GM19193 (cell line): ENCODE results near the gene TMSB10.

ENCODE experiments used
- POLR2A ChIP-seq: IDR thresholded peaks from 4 replicates; pipeline ENCODE4 v1.6.1; 2011; ENCODE audit not compliant: insufficient read depth, insufficient read length; ENCODE audit errors: extremely low read depth

TMSB10 gene

GRCh38 chr2:84908948-84909713, 3.7 kb downstream of the TMSB10 start:
- TF ChIP-seq POLR2A = no peak

DNA sequence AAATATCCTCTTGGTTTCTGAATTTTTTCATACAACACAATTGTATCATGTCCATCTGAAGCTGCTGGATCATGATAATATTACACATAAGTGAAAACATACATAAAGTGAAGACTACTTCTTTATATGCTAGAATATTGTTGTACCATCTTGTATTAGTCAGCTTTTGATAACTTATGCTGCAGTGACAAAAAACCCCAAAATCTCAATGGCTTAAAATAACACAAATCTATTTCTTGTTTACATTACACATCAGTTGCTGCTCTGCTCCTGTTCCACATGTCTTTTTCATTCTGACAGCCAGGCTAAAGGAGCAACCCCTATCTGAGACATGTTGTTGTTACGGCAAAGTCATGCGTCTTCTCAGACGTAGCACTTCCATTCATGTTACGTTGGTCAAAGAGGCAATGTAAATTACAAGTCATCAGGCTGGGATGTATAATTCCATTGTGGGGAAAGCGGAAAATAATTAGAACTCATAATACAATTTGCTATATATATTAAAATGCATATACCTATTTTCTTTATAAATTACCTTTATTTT, 5.8 kb downstream of the TMSB10 start:
- no peak for TF ChIP-seq POLR2A

DNA sequence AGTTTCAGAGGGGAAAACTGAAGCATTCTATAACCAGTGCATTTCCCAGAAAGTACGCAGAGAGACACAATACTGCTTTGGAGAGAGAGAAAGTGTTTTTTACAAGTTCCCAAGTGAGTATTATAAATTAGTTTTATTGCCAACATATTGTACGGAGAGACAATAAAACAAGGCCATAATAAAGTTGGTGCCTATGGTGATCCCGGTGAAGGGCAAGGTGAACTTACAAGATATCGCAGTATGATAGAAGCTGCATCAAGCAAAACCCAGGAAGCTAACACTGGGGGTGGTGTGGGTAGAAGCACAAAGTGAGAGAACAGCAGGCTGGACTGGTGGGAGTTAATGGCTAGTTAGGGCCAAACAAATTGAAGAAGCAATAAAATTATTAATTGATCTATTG, 7.5 kb downstream of the TMSB10 start:
- no peak for TF ChIP-seq POLR2A

DNA sequence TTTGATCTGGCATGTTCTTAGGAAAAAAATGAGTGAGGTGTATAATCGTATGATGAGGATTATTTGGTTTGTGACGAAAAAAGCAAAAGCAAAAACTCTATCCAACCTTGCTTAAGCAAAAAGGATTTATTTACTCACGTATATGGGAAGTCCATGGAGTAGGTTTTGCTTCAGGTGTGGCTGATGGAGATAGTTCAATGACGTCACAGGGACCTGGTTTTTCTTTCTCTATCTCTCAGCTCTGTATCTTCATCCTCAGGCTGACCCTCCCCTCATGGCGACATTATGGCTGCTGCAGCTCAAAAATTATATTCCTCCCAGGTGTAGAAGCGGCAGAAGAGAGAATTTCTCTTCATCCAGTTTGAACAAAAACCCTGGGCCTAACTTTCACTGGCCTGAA, 8.9 kb downstream of the TMSB10 start:
- no peak for TF ChIP-seq POLR2A

DNA sequence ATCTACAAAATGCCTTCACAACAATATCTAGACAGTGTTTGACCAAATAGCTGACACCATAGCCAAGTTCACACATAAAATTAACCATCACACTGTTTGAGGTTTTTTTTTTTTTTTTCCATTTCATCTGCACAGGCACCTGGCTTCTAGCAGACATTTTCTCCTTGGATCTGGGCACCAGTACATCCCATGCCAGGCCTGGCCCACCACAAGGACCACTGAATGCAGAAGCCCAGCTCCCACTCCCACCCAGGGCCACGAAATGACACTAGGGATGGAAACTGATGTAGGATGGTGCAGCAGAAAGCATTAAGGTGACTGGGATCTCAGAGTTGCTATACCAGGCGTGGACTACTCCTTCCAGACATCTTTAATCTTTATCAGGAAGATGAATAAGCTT, 13.0 kb downstream of the TMSB10 start:
- TF ChIP-seq POLR2A = no peak

- TF ChIP-seq POLR2A = peak; percentile 38
These were observed 14.6 kb downstream of the TMSB10 start for GRCh38 chr2:84919885-84920580.

- no peak for TF ChIP-seq POLR2A
These were observed 17.6 kb downstream of the TMSB10 start for GRCh38 chr2:84923009-84923408.

DNA sequence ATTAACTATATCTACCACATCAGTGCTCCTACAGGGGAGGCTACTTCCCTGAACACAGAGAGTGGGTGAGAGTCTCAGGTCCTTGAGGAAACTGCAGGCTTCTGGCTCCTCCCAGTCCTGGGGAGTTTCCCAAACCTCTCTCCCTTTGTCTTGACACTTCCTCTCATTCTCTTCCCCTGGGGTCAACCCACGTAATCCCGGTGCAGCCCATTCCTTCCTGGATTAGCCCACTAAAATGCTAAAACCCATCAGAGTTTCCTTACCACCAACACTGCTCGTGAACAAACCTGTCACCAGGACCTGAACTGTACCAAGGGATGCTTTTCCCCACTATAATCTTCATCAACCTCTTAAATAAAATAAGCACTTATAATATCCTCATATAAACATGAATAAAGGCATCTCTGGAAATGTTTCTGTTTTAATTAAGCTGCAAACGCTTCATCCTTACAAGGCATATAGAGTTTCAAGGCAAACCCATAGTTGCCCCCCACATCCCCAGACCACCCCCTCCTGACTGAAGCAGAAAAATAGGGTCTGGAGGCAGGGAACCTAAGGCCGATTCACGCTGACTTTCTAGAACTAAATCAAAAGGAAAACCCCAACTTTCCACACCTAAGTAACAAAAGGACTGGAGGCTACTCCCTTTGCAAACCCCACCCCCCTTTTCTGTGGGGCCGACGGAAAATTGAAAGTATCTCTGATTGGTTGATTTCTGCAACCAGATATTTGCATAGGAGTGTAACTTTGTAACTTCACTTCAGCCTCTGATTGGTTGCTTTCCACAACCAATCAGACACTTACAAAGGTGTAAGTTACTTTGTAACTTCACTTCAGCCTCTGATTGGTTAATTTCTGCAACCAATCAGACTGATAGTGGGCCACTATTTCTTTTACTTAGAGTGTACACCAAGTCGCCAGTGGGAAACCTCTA, 19.0 kb downstream of the TMSB10 start:
- no peak for TF ChIP-seq POLR2A

DNA sequence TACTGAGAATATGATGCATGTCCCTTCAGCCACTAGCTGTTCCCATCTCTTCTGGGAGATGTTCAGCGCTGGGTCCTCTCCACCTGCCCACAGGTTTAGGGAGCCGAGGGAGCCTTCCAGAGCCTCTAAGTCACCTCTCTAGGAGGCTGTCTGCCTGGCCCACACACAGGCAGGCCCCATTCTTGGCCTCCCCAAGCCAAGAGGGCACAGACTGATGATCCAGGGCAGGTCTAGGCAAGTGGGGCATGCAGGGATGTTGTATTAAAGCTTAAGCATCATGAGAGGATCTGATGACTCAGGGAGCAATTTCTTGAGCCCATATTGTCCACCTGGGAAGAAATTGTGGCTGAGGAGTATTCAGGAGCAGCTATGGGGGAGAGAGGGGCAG, 19.9 kb downstream of the TMSB10 start:
- no peak for TF ChIP-seq POLR2A

DNA sequence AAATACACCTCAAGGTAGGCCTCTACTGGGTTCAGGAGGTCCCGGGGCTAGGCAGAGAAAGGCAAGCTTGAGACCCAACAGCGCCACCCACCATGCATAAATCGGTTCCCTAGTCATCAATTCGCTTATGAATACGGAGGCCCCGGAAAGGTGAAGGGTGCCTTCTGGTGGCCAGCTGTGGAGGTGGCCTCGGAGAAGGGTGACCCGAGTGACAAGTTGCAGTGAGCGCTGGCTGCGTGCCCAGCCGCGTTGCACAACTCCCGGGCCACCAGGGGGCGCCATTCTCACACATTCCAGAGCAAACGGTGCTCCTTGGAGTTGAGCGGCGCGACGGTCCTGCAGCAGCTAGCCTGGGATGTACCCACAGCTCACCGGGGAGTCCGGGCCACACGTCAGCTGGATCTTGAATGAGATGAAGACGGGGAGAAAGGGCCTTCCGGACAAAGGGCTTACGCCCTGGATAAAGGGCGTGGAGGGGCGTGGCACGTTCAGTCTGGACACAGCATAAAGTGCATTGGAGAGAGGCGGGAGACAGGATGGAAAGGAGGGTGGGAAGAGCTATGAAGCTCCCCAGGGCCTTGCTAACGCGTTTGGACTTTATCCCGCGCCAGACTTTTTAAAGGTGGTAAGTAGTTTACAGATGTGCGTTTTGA, 20.4 kb downstream of the TMSB10 start:
- no peak for TF ChIP-seq POLR2A

DNA sequence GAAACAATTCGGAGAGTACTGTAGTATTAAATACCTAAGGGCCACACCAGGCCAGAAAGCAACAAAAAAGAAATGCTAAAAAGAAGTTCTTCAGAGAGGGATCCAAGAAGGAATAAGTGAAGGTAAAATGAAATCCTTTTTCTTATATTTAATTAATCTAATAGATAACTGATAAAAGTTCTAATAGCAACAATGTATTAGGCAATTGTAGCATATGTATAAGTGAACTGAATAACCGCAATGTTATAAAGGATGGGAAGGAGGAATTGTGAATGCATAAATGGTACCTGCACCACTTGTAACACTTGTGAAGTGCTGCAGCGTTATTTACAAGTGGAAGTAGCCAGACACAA, 21.8 kb downstream of the TMSB10 start:
- no peak for TF ChIP-seq POLR2A

DNA sequence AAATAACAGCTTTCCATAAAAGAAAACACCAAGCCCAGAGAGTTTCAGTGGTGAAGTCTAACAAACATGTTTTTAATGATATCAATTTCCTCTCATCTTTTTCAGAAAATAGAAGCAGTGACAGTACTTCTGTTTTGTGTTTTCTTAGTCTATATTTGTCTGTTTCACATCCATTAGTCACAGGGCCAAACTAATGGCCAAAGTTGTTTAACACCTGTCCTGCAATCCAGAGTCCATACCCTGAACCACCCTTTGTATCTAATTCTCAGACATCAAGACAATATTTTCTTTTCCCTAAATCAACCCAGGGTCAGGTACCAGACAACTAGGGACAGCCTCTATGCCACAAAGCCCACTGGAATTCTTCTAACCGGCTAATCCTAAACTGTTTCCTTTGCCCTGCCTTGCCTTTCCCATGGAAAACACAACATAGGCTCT, 25.9 kb downstream of the TMSB10 start:
- no peak for TF ChIP-seq POLR2A

- TF ChIP-seq POLR2A = no peak
These were observed 32.9 kb downstream of the TMSB10 start for GRCh38 chr2:84938194-84938879.
